BLaER1 treated with 17β-estradiol and CSF1 and Interleukin-3, amounts not matched to agents 10 nM and 100 nM (cell line): ENCODE results near the gene CTRB1.
"Not testable (repeated sequence)": the region's sequence is repeated elsewhere in the genome, so short reads cannot be mapped to it uniquely, and the experiment has no call there.

Experiments used
- H3K27ac ChIP-seq, 11 experiments: shearing (Covaris generic); formaldehyde crosslinking; 2 replicates each; pipeline ENCODE4 v1.8.1; 2022
- H3K27me3 ChIP-seq, 11 experiments: shearing (Covaris generic); formaldehyde crosslinking; 2 replicates each; pipeline ENCODE4 v1.8.1; 2022
- H3K36me3 ChIP-seq, 11 experiments: shearing (Covaris generic); formaldehyde crosslinking; 2 replicates each; pipeline ENCODE4 v1.8.1; 2022
- H3K4me1 ChIP-seq, 10 experiments: shearing (Covaris generic); formaldehyde crosslinking; 2 replicates each; pipeline ENCODE4 v1.8.1; 2022
- H3K4me2 ChIP-seq, 11 experiments: shearing (Covaris generic); formaldehyde crosslinking; 2 replicates each; pipeline ENCODE4 v1.8.1; 2022
- H3K4me3 ChIP-seq, 10 experiments: shearing (Covaris generic); formaldehyde crosslinking; 2 replicates each; pipeline ENCODE4 v1.8.1; 2022
- H3K9ac ChIP-seq, 11 experiments: shearing (Covaris generic); formaldehyde crosslinking; 2 replicates each; pipeline ENCODE4 v1.8.1; 2022
- H3K9me3 ChIP-seq, 11 experiments: shearing (Covaris generic); formaldehyde crosslinking; replicated peaks in 1 of 11; 2 replicates each; pipeline ENCODE4 v1.8.1; 2022
- H4K20me1 ChIP-seq, 11 experiments: shearing (Covaris generic); formaldehyde crosslinking; 2 replicates each; pipeline ENCODE4 v1.8.1; 2022
- Cebpa-rat ChIP-seq, 11 experiments: shearing (Covaris generic); IDR thresholded peaks; 2 replicates each; pipeline ENCODE4 v1.8.1; 2022

The CTRB1 gene

DNA sequence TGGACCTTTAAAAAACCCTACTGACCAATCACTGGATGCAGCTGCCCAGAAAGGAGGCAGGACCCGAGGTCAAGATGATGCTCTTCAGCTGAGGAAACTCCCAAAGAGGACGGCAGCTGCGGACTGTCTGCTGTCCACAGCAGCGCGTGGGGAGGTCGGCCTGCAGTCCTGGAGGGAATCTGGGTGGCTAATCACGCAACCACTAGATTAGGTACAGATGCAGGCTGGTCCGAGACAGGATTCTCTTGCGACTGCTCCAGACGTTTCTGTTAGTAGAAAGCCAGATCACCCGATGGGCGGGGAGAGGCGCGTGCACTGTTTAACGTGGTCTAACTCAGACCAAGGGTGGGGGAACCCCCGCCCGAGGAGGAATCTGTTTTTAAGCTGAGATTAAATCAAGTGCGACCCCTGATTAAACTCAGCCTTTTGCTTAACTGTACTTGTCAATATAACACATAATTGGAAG lies 20.6 kb upstream of the CTRB1 start:
- H3K4me3 ChIP-seq: no peak overlapping the region
- H3K4me2 ChIP-seq: peak overlapping the region in 9 of 11 experiments; percentile 5 to 70 (median 55); a peak in 16 of 22 replicates
- no peaks in the 10 kb centered on the region for H3K36me3 ChIP-seq
- H3K27ac ChIP-seq: no peak overlapping the region
- peaks cover 0 to 36% (median 28%) of the 10 kb centered on the region in 10 experiments; a peak in 16 of 20 replicates for H3K4me1 ChIP-seq
- peaks cover 0 to 73% (median 11%) of the 10 kb centered on the region in 11 experiments; a peak in 14 of 22 replicates for H3K27me3 ChIP-seq
- TF ChIP-seq Cebpa-rat (IDR thresholded peaks at IDR 0.05): no peak
- peaks cover 0 to 39% (median 0%) of the 10 kb centered on the region in 11 experiments; a peak in 4 of 22 replicates for H4K20me1 ChIP-seq
- peaks cover 0 to 15% (median 0%) of the 10 kb centered on the region in 11 experiments; a peak in 5 of 22 replicates for H3K9me3 ChIP-seq
- H3K9ac ChIP-seq: no peak overlapping the region

DNA sequence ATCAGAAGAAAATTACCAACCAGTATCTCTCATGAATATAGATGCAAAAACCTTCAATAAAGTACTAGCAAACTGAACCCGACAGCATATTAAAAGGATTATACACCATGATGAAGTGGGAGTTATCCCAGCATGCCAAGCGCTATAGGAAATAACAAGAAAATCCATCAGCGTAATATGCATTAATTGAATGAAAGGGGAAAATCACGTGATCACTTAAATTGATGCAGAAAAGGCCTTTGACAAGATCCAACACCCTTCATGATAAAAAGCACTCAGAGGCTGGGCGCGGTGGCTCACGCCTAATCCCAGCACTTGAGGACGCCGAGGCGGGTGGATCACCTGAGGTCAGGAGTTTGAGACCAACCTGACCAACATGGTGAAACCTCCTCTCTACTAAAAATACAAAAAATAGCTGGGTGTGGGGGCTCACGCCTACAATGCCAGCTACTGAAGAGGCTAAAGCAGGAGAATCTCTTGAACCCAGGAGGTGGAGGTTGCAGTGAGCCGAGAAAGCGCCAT lies 16.7 kb upstream of the CTRB1 start:
- no peaks in the 10 kb centered on the region for H3K9me3 ChIP-seq
- peaks cover 0 to 75% (median 11%) of the 10 kb centered on the region in 11 experiments; a peak in 14 of 22 replicates for H3K27me3 ChIP-seq
- H4K20me1 ChIP-seq: peaks cover 0 to 49% (median 0%) of the 10 kb centered on the region in 11 experiments; a peak in 7 of 22 replicates
- H3K9ac ChIP-seq: no peak overlapping the region
- no peak for TF ChIP-seq Cebpa-rat (IDR thresholded peaks at IDR 0.05)
- H3K36me3 ChIP-seq: no peaks in the 10 kb centered on the region
- H3K4me2 ChIP-seq: no peak overlapping the region
- H3K4me3 ChIP-seq: no peak overlapping the region
- H3K4me1 ChIP-seq: peaks cover 0 to 32% (median 26%) of the 10 kb centered on the region in 10 experiments; a peak in 16 of 20 replicates
- H3K27ac ChIP-seq: no peak overlapping the region

DNA sequence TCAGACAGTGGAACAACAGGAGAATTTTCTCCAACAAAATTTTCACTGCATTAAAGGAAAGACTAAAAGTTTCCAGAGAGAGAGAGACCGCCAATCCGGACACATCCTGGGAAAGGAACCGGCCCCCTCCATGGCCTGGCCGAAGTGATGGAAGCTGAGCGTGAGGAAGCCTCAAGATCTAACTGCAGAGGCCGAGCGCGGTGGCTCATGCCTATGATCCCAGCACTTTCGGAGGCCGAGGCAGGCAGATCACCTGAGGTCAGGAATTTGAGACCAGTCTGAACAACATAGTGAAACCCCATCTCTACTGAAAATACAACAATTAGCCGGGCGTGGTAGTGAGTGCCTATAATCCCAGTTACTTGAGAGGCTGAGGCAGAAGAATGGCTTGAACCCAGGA lies 15.7 kb upstream of the CTRB1 start:
- no peak for TF ChIP-seq Cebpa-rat (IDR thresholded peaks at IDR 0.05)
- H3K36me3 ChIP-seq: no peaks in the 10 kb centered on the region
- peaks cover 0 to 50% (median 0%) of the 10 kb centered on the region in 11 experiments; a peak in 7 of 22 replicates for H4K20me1 ChIP-seq
- no peak overlapping the region for H3K4me3 ChIP-seq
- H3K4me2 ChIP-seq: no peak overlapping the region
- no peaks in the 10 kb centered on the region for H3K9me3 ChIP-seq
- peaks cover 0 to 73% (median 3%) of the 10 kb centered on the region in 11 experiments; a peak in 13 of 22 replicates for H3K27me3 ChIP-seq
- no peak overlapping the region for H3K9ac ChIP-seq
- no peak overlapping the region for H3K27ac ChIP-seq
- peaks cover 0 to 26% (median 16%) of the 10 kb centered on the region in 10 experiments; a peak in 16 of 20 replicates for H3K4me1 ChIP-seq

DNA sequence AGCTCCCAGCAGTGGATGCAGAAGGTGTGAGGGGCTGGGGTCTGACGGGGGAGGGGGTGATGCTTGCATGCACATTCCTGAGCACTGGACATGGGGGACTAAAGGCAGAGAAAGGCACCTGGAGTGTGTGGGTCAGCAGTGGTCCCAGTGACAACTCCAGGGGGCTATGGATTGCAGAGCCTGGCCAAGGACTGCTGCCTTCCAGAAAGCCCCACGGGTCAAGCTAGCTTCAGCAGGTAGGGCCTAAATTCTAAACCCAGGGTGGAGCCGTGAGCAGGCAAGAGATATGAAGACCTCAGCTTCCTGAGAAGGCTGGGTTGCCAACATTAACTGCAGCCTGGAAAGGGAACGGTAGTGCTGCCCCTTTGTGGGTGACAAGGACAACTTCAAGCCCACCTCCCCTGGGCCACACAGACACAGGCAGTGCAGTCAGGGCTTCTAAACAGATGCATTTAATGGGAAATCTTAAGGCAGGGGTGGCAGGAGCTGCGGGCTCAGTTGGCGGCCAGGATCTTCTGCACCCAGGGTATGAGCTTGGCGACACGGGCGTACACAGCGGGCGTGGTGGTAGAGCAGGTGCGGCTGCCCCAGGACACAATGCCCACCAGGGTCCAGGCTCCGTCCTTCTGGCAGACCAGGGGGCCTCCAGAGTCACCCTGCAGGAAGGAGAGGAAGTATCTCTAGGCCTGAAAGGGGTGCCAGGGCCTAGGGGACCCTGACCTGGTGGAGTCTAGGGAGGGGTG lies 14.9 kb upstream of the CTRB1 start:
- Histone ChIP-seq H3K4me2 (peak overlapping the region in 5 of 11 experiments; percentile 16 to 34 (median 28); a peak in 5 of 22 replicates), H3K27me3 (peaks cover 0 to 76% (median 0%) of the 10 kb centered on the region in 11 experiments; a peak in 5 of 22 replicates), H3K4me1 (peaks cover 0 to 22% (median 14%) of the 10 kb centered on the region in 10 experiments; a peak in 16 of 20 replicates), H3K9ac (no peak overlapping the region), H4K20me1 (peaks cover 0 to 58% (median 0%) of the 10 kb centered on the region in 11 experiments; a peak in 7 of 22 replicates), H3K27ac (no peak overlapping the region), H3K4me3 (no peak overlapping the region), H3K36me3 (no peaks in the 10 kb centered on the region), H3K9me3 (no peaks in the 10 kb centered on the region)
- TF ChIP-seq Cebpa-rat (IDR thresholded peaks at IDR 0.05): no peak

DNA sequence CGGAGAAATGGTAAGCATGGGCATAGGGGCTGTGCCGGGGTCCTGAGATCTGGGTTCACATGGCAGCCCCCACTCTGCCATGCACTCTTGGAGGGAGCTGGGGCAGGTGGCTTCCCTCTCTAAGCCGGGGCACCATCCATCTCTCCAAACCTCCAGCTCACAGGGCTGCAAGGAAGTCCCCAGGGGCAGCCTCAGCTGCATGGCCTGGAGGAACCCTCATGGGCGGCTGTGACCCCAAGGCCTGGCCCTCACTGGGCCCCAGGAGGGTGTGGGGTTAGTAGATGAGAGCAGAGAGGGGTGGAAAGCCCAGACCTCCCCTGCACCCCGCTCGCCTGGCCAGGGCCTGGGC lies 14.4 kb upstream of the CTRB1 start:
- Histone ChIP-seq H3K4me2 (peak overlapping the region in 5 of 11 experiments; percentile 16 to 34 (median 28); a peak in 5 of 22 replicates), H3K9ac (no peak overlapping the region), H4K20me1 (peaks cover 0 to 63% (median 0%) of the 10 kb centered on the region in 11 experiments; a peak in 7 of 22 replicates), H3K4me3 (no peak overlapping the region), H3K27me3 (peaks cover 0 to 81% (median 0%) of the 10 kb centered on the region in 11 experiments; a peak in 5 of 22 replicates), H3K27ac (no peak overlapping the region), H3K36me3 (no peaks in the 10 kb centered on the region), H3K9me3 (no peaks in the 10 kb centered on the region), H3K4me1 (peaks cover 0 to 22% (median 14%) of the 10 kb centered on the region in 10 experiments; a peak in 16 of 20 replicates)
- TF ChIP-seq Cebpa-rat (IDR thresholded peaks at IDR 0.05): no peak

DNA sequence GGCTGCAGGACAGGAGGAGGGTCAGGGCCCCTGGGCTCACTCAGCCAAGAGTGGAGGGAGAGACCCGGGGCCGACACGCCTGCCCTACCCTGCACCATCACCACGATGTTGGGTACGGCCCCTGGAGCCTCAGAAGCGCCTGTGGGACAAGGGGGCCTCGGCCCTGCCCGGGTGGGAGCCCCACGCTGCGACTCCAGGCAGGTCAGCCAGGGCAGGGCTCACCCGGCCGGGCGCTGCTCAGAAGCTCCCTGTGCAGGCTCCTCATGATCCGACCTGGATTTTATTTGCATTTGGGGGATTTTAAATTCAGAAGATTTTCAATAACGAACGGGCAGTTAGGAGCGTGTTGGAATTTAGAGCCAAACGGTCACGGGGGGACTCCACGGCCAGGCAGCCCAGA lies 13.9 kb upstream of the CTRB1 start:
- H3K36me3 ChIP-seq, H3K9ac ChIP-seq, H3K9me3 ChIP-seq, H3K4me2 ChIP-seq, H3K4me3 ChIP-seq, H3K27ac ChIP-seq: not testable (repeated sequence)
- Histone ChIP-seq H3K4me1 (peaks cover 0 to 22% (median 14%) of the 10 kb centered on the region in 10 experiments; a peak in 16 of 20 replicates), H3K27me3 (peaks cover 0 to 82% (median 0%) of the 10 kb centered on the region in 11 experiments; a peak in 5 of 22 replicates), H4K20me1 (peaks cover 0 to 65% (median 0%) of the 10 kb centered on the region in 11 experiments; a peak in 7 of 22 replicates)

DNA sequence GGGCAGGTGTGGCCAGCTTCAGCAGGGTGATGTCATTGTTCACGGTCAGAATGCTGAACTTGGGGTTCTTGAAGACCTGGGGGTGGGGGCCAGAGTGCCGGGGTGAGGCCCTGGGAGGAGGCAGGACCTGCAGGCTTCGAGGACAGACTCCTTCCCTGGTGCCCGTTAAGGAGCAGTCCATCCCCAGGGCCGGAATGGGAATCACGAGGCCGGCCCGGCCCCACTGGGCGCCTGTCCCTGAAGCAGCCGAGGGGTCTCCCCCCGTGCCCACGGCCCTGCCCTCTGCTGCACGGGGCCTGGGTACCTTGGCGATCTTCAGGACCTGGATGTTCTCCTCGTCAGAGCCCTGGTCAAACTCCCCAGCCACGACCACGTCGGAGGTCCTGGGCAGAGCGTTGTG lies 13.3 kb upstream of the CTRB1 start:
- peaks cover 0 to 65% (median 0%) of the 10 kb centered on the region in 11 experiments; a peak in 7 of 22 replicates for H4K20me1 ChIP-seq
- not testable (repeated sequence) for H3K9me3 ChIP-seq, H3K36me3 ChIP-seq, H3K4me2 ChIP-seq, H3K4me3 ChIP-seq, H3K9ac ChIP-seq, H3K27ac ChIP-seq
- peaks cover 0 to 82% (median 0%) of the 10 kb centered on the region in 11 experiments; a peak in 5 of 22 replicates for H3K27me3 ChIP-seq
- peaks cover 0 to 22% (median 14%) of the 10 kb centered on the region in 10 experiments; a peak in 16 of 20 replicates for H3K4me1 ChIP-seq

DNA sequence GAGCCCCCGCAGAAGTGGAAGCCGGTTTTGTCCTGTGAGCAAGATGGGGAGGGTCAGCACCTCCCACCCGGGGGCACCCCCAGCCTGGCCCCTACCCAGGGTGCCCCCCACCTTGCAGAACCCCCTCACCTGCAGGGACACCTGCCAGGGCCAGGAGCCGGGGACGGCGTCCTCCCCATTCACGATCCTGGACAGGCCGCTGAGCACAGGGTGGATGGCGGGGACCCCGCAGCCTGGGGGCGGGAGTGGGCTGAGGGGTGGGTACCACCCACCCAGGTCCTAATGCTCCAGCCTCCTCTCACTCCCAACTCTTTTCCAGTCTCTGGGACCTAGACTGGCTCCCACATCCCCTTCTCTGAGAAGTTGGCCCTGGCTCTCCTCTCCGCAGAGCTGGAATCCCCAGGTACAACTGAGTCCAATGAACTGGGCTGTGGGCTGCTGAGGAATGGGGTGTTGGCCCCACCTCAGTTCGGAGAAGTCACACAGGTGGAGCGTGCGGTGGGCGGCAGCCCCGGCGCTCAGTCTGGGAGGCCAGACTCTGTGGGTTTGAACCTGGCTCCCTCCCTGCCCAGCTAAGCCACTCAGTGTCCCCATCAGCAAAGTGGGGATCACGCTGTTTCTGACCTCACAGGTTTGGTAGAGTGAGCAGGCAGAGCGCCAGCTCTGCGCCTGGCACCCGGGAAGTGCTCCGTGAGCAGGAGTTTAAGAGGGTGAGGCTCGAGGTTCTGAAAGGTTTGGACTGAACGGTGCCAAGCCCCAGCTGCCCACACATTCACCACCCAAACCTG lies 12.6 kb upstream of the CTRB1 start:
- H3K4me2 ChIP-seq, H3K9me3 ChIP-seq, H3K9ac ChIP-seq, H3K36me3 ChIP-seq, H3K4me3 ChIP-seq, H3K27ac ChIP-seq: not testable (repeated sequence)
- Histone ChIP-seq H4K20me1 (peaks cover 0 to 65% (median 0%) of the 10 kb centered on the region in 11 experiments; a peak in 7 of 22 replicates), H3K27me3 (peaks cover 0 to 82% (median 0%) of the 10 kb centered on the region in 11 experiments; a peak in 5 of 22 replicates), H3K4me1 (peaks cover 0 to 17% (median 9%) of the 10 kb centered on the region in 10 experiments; a peak in 15 of 20 replicates)
